ENCODE data around the gene SMIM29.

GRCh38 chr6:34234667-34235306, 14.0 kb downstream of the SMIM29 start:
- TF ChIP-seq CTCF (conservative IDR thresholded peaks at IDR 0.05 in 1 of 2, IDR thresholded peaks at IDR 0.05 in 1 of 2; ENCODE audit: low read depth in 1 of 2, low read length in 2 of 2) (no peak), EZH2 (IDR thresholded peaks at IDR 0.05; ENCODE audit: low read length, missing control alignments) (no peak)

All from fibroblast of lung (primary cell).